OCI-LY7 (cell line): ENCODE results near the gene RBM44.

Source experiments
- EZH2phosphoT487 ChIP-seq: fragments of 200-600 bp; sonication (generic); IDR thresholded peaks from 2 replicates; pipeline ENCODE4 v1.6.1; 2018; ENCODE audit warnings: low read depth, borderline replicate concordance, mild to moderate bottlenecking, mixed run types, antibody characterized with exemption, low read length, moderate library complexity, mixed read lengths
- TF ChIP-seq, protein P1 (sequence below): fragments of 200-600 bp; sonication (generic); conservative IDR thresholded peaks from 2 replicates; pipeline ENCODE4 v1.5.1; 2014; ENCODE audit warnings: mild to moderate bottlenecking, antibody characterized with exemption, low read length, moderate library complexity, mixed read lengths

DNA sequence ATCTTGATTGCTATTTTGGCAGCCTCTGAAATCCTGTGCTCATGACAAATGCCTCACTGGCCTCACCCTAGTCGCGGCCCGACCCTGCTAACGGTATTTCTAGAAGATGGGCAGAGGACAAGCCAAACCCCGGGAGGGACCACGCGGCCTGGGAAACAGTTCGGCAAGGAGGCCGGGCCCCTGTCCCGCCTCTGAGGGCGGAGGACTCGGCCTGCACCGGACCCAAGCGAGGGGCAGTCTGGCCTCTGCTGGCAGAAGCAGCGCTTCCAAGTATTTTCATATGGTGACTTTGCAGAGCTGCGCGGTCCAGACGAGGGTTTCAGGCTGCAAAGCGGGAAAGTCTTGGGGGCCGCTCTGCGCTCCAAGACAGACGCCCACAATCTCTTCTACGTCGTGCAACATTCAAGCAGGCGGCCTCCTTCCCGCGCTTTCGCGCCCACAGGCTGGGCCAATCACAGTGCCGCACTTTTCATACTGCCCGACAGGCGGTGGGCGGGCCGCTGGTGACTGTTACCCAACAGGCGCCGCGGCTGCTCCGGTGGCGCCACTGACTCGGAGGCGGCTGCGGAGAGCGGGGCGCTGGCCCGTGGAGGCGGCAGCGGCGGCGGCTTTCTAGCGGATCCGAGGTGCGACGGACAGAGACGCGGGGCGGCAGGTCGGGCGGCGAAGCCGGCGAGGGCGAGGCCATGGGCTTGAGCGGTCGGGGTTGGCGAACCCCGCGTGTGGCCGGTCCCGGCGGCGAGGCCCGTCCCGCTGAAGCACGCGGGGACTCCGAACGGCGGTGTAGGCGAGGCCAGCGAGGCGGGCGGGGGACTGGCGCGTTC is at the start of gene RBM44:
- TF ChIP-seq, protein P1, sequence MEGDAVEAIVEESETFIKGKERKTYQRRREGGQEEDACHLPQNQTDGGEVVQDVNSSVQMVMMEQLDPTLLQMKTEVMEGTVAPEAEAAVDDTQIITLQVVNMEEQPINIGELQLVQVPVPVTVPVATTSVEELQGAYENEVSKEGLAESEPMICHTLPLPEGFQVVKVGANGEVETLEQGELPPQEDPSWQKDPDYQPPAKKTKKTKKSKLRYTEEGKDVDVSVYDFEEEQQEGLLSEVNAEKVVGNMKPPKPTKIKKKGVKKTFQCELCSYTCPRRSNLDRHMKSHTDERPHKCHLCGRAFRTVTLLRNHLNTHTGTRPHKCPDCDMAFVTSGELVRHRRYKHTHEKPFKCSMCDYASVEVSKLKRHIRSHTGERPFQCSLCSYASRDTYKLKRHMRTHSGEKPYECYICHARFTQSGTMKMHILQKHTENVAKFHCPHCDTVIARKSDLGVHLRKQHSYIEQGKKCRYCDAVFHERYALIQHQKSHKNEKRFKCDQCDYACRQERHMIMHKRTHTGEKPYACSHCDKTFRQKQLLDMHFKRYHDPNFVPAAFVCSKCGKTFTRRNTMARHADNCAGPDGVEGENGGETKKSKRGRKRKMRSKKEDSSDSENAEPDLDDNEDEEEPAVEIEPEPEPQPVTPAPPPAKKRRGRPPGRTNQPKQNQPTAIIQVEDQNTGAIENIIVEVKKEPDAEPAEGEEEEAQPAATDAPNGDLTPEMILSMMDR = no peak
- no peak for TF ChIP-seq EZH2phosphoT487
